Lung (tissue), 12 donors: ENCODE results near the gene THOC1. TPM values are rescaled to one million over a fixed set of nuclear protein-coding genes. Genes with fewer than 3 reads are reported as not detected.

ENCODE experiments used
- ATAC-seq: fragments of 200-7000 bp; cut with Tn5 transposase; one replicate; pipeline ENCODE4 v1.9.1; 2020; ENCODE audit warnings: moderate number of reproducible peaks; ENCODE audit not compliant: insufficient read depth, low FRiP score
- DNase-seq, 3 donors: peaks; one replicate each; pipeline ENCODE4 v3.0.0-alpha.2; 2013 to 2017
- H3K27ac ChIP-seq, 2 donors: one replicate each; pipeline ENCODE4 v1.5.1; 2013; ENCODE audit warnings: mild to moderate bottlenecking in 2 of 2, moderate library complexity in 2 of 2, control low read depth in 1 of 2, inconsistent platforms in 1 of 2, low read depth in 1 of 2, low read length in 1 of 2
- H3K27me3 ChIP-seq, 3 donors: one replicate each; pipeline ENCODE4 v1.5.1; 2013; ENCODE audit warnings: low read length in 2 of 3; ENCODE audit not compliant: control insufficient read depth in 3 of 3, insufficient read depth in 3 of 3
- H3K36me3 ChIP-seq, 4 donors: one replicate each; pipeline ENCODE4 v1.5.1; 2013; ENCODE audit warnings: low read length in 4 of 4, mild to moderate bottlenecking in 1 of 4, moderate library complexity in 1 of 4; ENCODE audit not compliant: control insufficient read depth in 4 of 4, insufficient read depth in 4 of 4
- H3K4me1 ChIP-seq, 5 donors: one replicate each; pipeline ENCODE4 v1.5.1; 2013; ENCODE audit warnings: low read length in 5 of 5, mild to moderate bottlenecking in 2 of 5, moderate library complexity in 1 of 5; ENCODE audit not compliant: control insufficient read depth in 5 of 5, insufficient read depth in 5 of 5
- H3K4me3 ChIP-seq: one replicate; pipeline ENCODE4 v1.5.1; 2013; ENCODE audit warnings: mild to moderate bottlenecking, control low read depth, moderate library complexity
- H3K9ac ChIP-seq, 2 donors: one replicate each; pipeline ENCODE4 v1.5.1; 2013; ENCODE audit warnings: low read length in 2 of 2, control low read depth in 1 of 2; ENCODE audit not compliant: insufficient read depth in 1 of 2
- H3K9me3 ChIP-seq, 4 donors: one replicate each; pipeline ENCODE4 v1.5.1; 2013; ENCODE audit warnings: low read length in 3 of 4, mild to moderate bottlenecking in 1 of 4, moderate library complexity in 1 of 4; ENCODE audit not compliant: control insufficient read depth in 4 of 4, insufficient read depth in 3 of 4
- CTCF ChIP-seq: IDR thresholded peaks from 2 replicates; pipeline ENCODE4 v1.5.1; 2012; ENCODE audit warnings: mild to moderate bottlenecking; ENCODE audit errors: control extremely low read depth, extremely low read depth
- WGBS, 2 donors: extraction: QIAGEN DNeasy Blood & Tissue Kit; methylation state at CpG; one replicate each; pipeline ENCODE4 v1.1.7; 2013; 5-methylcytosine and 5-hydroxymethylcytosine counted together
- polyA plus RNA-seq, 2 donors: library from polyadenylated mRNA; stranded (reverse); fragments of 200-250 nt; gene quantifications; one replicate each; pipeline ENCODE4 v1.2.1, GENCODE V29; 2013
- total RNA-seq, 2 donors: library from RNA; depleted of rRNA in 1 of 2; stranded (reverse); fragments of >200 nt in 1 of 2; gene quantifications; one replicate each; pipeline ENCODE4 v1.2.1, GENCODE V29; 2014 to 2021
- donor health status: control.
- donor health status: control.
- donor health status: Bipolar disorder and iron deficiency.
- donor health status: healthy.
- donor health status: DM: yes; HTN: yes; CAD: no.

THOC1 gene
- total and polyA plus RNA-seq, 4 donors: 12.1 to 109 (median 31.6) TPM

GRCh38 chr18:210075-210474 is 57.8 kb downstream of the THOC1 start:
- peaks cover 19 to 39% (median 30%) of the 10 kb centered on the region in 4 donors for H3K36me3 ChIP-seq
- H3K4me1 ChIP-seq: no peaks in the 10 kb centered on the region
- H3K9me3 ChIP-seq: no peaks in the 10 kb centered on the region
- no peak overlapping the region for H3K27ac ChIP-seq
- no peak for TF ChIP-seq CTCF
- ATAC-seq (no peak), DNase-seq (no peak)
- H3K4me3 ChIP-seq: no peak overlapping the region
- WGBS, 2 donors: 94 to 98% methylated on average over 1 of the region's 1 CpG
- no peak overlapping the region for H3K9ac ChIP-seq
- no peaks in the 10 kb centered on the region for H3K27me3 ChIP-seq

GRCh38 chr18:199768-200167 is 68.1 kb downstream of the THOC1 start:
- TF ChIP-seq CTCF: no peak
- Histone ChIP-seq H3K9ac (no peak overlapping the region), H3K36me3 (peaks cover 13 to 34% (median 31%) of the 10 kb centered on the region in 4 donors), H3K4me1 (no peaks in the 10 kb centered on the region), H3K27ac (no peak overlapping the region), H3K9me3 (no peaks in the 10 kb centered on the region), H3K27me3 (no peaks in the 10 kb centered on the region), H3K4me3 (no peak overlapping the region)
- 93 to 98% methylated on average over 2 of the region's 2 CpGs for WGBS, 2 donors
- ATAC-seq: no peak
- no peak for DNase-seq

- Histone ChIP-seq H3K27ac (no peak overlapping the region), H3K9me3 (no peaks in the 10 kb centered on the region), H3K4me3 (no peak overlapping the region), H3K4me1 (no peaks in the 10 kb centered on the region), H3K36me3 (peaks cover 13 to 31% (median 29%) of the 10 kb centered on the region in 4 donors), H3K27me3 (no peaks in the 10 kb centered on the region), H3K9ac (no peak overlapping the region)
- DNase-seq (no peak), ATAC-seq (no peak)
- 95% methylated on average over 3 of the region's 3 CpGs for WGBS, 2 donors
- TF ChIP-seq CTCF: no peak
These were observed 68.6 kb downstream of the THOC1 start for GRCh38 chr18:199214-199613.

GRCh38 chr18:195651-196050 is 72.2 kb downstream of the THOC1 start:
- no peaks in the 10 kb centered on the region for H3K9me3 ChIP-seq
- DNase-seq (no peak), ATAC-seq (no peak)
- no peak for TF ChIP-seq CTCF
- H3K9ac ChIP-seq: no peak overlapping the region
- no peak overlapping the region for H3K4me3 ChIP-seq
- H3K4me1 ChIP-seq: peaks cover 0 to 9% (median 0%) of the 10 kb centered on the region in 5 donors
- WGBS, 2 donors: 96 to 100% methylated on average over 1 of the region's 1 CpG
- no peak overlapping the region for H3K27ac ChIP-seq
- peaks cover 10 to 18% (median 16%) of the 10 kb centered on the region in 4 donors for H3K36me3 ChIP-seq
- no peaks in the 10 kb centered on the region for H3K27me3 ChIP-seq
